GM12892 (cell line): ENCODE data around the gene CASKIN1.

Source experiments
- POLR2A ChIP-seq: IDR thresholded peaks from 2 replicates; pipeline ENCODE4 v1.6.1; 2011; ENCODE audit warnings: low read depth, low read length, control low read depth
- POLR2AphosphoS5 ChIP-seq: IDR thresholded peaks from 2 replicates; pipeline ENCODE4 v1.6.1; 2011; ENCODE audit warnings: low read depth, low read length, control low read depth
- TAF1 ChIP-seq: IDR thresholded peaks from 2 replicates; pipeline ENCODE4 v1.6.1; 2011; ENCODE audit warnings: low read depth, mild to moderate bottlenecking, control low read depth, low read length, borderline replicate concordance

DNA sequence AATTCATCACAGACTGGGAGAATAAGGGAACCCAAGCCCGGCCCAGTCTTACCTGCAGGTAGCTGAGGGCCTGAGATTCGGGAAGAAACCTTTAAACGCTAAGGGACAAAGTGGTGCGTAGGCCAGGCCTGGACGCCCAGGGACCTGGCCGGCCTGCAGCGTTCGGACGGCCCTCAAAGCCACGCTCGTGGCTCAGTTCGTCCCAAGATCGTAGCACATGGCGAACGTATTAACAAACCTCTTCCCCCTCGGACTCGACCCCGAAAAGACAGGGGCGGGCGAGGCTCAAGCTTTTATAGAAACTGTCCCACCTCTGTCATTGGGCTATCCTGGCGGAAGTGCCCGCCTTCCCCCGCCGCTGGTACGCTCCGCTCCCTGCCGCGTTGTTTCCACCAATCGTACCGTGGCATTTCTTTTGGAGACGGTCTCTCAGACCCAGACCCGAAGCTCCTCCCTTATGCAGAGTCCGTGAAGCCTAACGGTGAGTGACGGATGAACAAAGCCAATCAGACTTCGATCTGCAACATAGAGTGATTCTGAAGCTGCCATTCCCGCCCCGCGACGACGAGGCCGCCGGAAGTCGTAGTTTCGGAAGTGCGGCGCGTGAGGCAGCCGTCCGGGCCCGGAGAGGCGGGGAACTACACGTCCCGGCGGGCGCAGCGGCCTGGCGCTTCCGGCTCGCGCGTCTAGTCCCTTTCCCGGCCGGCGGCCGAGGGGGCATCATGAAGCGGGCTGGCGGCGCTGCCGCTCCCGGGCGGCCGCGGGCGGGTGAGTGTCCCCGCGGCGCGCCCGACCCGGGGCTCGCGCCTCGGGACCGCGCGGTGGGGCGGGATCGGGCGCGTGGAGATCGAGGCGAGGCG is 41.1 kb downstream of the CASKIN1 start, which contains the start of gene TRAF7:
- TF ChIP-seq POLR2A, result peak; percentile 100
- peak; percentile 100 for TF ChIP-seq POLR2AphosphoS5
- peak; percentile 99 for TF ChIP-seq TAF1
